ENCODE results near the gene MRRF. TPM values are rescaled to one million over a fixed set of nuclear protein-coding genes. Genes with fewer than 3 reads are reported as not detected.

MRRF gene
- total RNA-seq, 1 experiment from 2014 or later, result 45.7 TPM

DNA sequence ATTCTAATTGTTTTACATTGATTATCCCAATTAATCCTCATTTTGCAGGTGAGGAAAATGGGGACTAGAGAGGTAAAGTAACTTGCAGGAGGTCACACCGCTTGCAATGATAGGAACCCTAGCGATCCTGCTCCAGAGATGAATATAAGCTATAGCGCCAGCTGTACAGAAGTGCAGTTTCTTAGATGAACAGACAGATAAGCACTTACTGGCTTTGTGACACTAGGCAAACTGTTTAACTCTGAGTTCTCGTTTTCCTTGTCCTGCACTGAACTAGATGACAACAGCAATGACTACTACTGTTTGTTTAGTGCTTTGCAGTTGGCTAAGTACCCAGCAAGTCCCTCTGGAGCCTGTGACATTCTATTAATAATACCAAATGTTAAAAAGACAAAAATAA lies 47.0 kb upstream of the MRRF start:
- Mint-ChIP-seq H3K27me3 (ENCODE audit: unreplicated experiment) (peaks cover 85% of the 10 kb centered on the region), H3K4me3 (ENCODE audit: low read depth, unreplicated experiment) (no peak overlapping the region), H3K4me1 (ENCODE audit: low read depth, unreplicated experiment) (peaks cover 8% of the 10 kb centered on the region), H3K27ac (ENCODE audit: unreplicated experiment) (no peak overlapping the region), H3K36me3 (ENCODE audit: insufficient read depth, unreplicated experiment) (peaks cover 6% of the 10 kb centered on the region), H3K9me3 (ENCODE audit: low read depth, unreplicated experiment) (no peaks in the 10 kb centered on the region)
- CTCF ChIA-PET, result no interaction called here
- TF ChIP-seq, protein P1, sequence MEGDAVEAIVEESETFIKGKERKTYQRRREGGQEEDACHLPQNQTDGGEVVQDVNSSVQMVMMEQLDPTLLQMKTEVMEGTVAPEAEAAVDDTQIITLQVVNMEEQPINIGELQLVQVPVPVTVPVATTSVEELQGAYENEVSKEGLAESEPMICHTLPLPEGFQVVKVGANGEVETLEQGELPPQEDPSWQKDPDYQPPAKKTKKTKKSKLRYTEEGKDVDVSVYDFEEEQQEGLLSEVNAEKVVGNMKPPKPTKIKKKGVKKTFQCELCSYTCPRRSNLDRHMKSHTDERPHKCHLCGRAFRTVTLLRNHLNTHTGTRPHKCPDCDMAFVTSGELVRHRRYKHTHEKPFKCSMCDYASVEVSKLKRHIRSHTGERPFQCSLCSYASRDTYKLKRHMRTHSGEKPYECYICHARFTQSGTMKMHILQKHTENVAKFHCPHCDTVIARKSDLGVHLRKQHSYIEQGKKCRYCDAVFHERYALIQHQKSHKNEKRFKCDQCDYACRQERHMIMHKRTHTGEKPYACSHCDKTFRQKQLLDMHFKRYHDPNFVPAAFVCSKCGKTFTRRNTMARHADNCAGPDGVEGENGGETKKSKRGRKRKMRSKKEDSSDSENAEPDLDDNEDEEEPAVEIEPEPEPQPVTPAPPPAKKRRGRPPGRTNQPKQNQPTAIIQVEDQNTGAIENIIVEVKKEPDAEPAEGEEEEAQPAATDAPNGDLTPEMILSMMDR (IDR thresholded peaks at IDR 0.05; ENCODE audit: unreplicated experiment), result no peak
- intact Hi-C loops (cut with micrococcal nuclease; ENCODE audit: unreplicated experiment), result no loop called here
- BruUV-seq (replicated peaks), result no TSS peak
- DNase-seq, result no peak

DNA sequence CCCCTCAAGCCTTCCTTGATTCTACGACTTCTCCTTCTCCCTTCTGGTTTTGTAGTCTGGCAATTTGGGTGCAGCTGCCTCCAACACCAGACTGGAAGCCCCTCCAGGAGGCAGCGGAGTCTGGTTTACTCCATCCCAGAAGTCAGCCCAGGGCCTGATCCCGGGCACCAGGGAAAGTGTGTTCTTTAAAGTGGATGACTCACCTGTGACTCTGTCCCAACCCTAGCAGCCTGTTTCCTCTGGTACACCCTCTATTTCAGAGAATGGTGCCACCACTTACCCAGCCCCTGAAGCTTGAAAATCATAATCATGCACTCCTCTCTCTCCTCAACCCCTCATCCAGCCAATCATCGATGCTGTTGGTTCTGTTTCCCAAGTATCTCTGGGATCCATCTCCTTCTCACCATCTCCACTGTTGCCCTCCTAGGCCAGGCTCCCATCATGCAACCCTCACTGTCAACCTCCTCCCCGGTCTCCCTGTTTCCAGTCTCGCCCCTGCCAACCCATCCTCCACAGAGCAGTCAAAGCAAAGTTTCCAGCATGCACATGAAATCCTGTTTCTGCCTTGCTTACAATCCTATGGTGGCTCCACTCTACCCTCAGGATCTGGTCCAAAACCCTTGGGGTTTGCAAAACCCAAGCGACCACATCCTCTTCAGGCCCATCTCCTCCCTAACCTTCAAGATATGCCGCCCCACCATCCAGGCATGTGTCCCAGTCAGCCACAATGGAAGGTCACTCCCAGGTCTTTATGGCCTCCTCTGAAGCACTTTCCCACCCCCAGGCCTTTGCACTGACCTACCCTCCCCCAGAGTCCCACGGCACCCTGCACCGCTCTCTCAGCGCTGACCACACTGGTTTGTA lies 46.4 kb upstream of the MRRF start:
- TF ChIP-seq, protein P1 (IDR thresholded peaks at IDR 0.05; ENCODE audit: unreplicated experiment), result no peak
- H3K4me3 Mint-ChIP-seq (ENCODE audit: low read depth, unreplicated experiment), result no peak overlapping the region
- H3K36me3 Mint-ChIP-seq (ENCODE audit: insufficient read depth, unreplicated experiment), result peaks cover under 1% of the 10 kb centered on the region
- CTCF ChIA-PET, result no interaction called here
- peaks cover 8% of the 10 kb centered on the region for H3K4me1 Mint-ChIP-seq (ENCODE audit: low read depth, unreplicated experiment)
- H3K9me3 Mint-ChIP-seq (ENCODE audit: low read depth, unreplicated experiment), result no peaks in the 10 kb centered on the region
- no TSS peak for BruUV-seq (replicated peaks)
- peaks cover 85% of the 10 kb centered on the region for H3K27me3 Mint-ChIP-seq (ENCODE audit: unreplicated experiment)
- intact Hi-C loops (cut with micrococcal nuclease; ENCODE audit: unreplicated experiment), result no loop called here
- H3K27ac Mint-ChIP-seq (ENCODE audit: unreplicated experiment), result no peak overlapping the region
- no peak for DNase-seq

GRCh38 chr9:122218935-122219855 lies 45.5 kb upstream of the MRRF start:
- H3K27me3 Mint-ChIP-seq (ENCODE audit: unreplicated experiment), result peaks cover 89% of the 10 kb centered on the region

More at GRCh38 chr9:122218935-122219855, 45.5 kb upstream of the MRRF start:
- TF ChIP-seq, protein P1 (IDR thresholded peaks at IDR 0.05; ENCODE audit: unreplicated experiment), result no peak
- no peaks in the 10 kb centered on the region for H3K36me3 Mint-ChIP-seq (ENCODE audit: insufficient read depth, unreplicated experiment)
- CTCF ChIA-PET, result no interaction called here
- BruUV-seq (replicated peaks), result no TSS peak
- H3K9me3 Mint-ChIP-seq (ENCODE audit: low read depth, unreplicated experiment), result no peaks in the 10 kb centered on the region
- no peak for DNase-seq
- H3K4me3 Mint-ChIP-seq (ENCODE audit: low read depth, unreplicated experiment), result no peak overlapping the region
- intact Hi-C loops (cut with micrococcal nuclease; ENCODE audit: unreplicated experiment), result no loop called here
- no peak overlapping the region for H3K27ac Mint-ChIP-seq (ENCODE audit: unreplicated experiment)
- H3K4me1 Mint-ChIP-seq (ENCODE audit: low read depth, unreplicated experiment), result peaks cover 8% of the 10 kb centered on the region

All from Calu3 (cell line).